Uterus (tissue), 2 donors: Measurements from ENCODE around the gene PCID2.

Source experiments
- CTCF ChIP-seq, 4 experiments: fragments of 200-600 bp in 2 of 4; fragments of 450-650 bp in 2 of 4; sonication (generic) in 2 of 4; IDR thresholded peaks; one replicate each; pipeline ENCODE4 v1.5.1; 2016 to 2019; ENCODE audit warnings: antibody characterized with exemption in 4 of 4, mild to moderate bottlenecking in 2 of 4, moderate library complexity in 1 of 4
- POLR2A ChIP-seq, 2 donors: fragments of 450-650 bp; IDR thresholded peaks; one replicate each; pipeline ENCODE4 v1.6.1; 2016; ENCODE audit warnings: antibody characterized with exemption in 2 of 2, mild to moderate bottlenecking in 1 of 2, moderate library complexity in 1 of 2

- TF ChIP-seq CTCF (IDR thresholded peaks at IDR 0.05) (no peak), POLR2A (IDR thresholded peaks at IDR 0.05) (no peak)
Measured at GRCh38 chr13:113196970-113197737, 11.3 kb downstream of the PCID2 start.
